OCI-LY3 (cell line): ENCODE results near the gene PKD1.

Experiments used
- CTCF ChIP-seq: fragments of 200-600, 300-600 bp; sonication (generic); IDR thresholded peaks from 2 replicates; pipeline ENCODE4 v1.5.1; 2014; ENCODE audit warnings: antibody characterized with exemption, low read length, low read depth
- EZH2phosphoT487 ChIP-seq: fragments of 200-600 bp; shearing (Covaris generic); IDR thresholded peaks from 2 replicates; pipeline ENCODE4 v1.6.1; 2018; ENCODE audit warnings: antibody characterized with exemption, mixed run types, low read depth

DNA sequence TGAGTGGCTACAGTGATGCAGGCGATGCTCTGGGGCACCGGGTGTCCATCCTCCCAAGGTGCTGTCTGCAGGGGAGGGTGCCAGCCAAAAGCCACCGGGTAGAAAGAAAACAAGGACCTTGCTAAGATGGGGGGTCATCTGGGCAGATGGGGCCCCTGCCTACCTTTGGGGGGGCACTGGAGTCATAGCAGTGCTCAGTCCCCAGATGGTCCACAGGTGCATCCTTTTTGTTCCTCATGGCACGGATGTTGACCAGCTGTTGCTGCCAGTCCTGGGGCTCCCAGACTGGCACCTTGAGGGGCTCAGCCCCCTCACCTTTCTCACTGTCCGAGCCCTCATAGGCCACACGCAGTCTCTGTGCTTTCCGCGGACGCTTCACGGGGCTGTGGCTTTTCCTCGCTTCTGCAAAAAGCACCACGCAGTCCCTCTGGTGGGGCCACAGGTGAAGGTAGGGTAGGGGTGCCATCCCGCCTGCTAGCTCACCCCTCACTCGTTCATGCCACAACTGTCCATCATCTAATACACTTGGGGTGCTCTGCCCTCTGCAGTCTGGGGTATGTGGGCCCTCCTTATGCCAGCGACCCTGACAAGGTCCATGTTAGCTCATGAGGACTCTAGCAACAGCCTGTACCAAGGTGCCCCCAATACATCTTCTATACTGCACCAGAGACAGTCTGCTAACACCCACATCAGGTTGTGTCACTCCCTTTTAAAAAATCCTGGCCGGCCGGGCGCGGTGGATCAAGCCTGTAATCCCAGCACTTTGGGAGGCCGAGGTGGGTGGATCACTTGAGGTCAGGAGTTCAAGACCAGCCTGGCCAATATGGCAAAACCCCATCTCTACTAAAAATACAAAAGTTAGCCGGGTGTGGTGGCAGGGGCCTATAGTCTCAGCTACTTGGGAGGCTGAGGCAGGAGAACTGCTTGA is 89.5 kb downstream of the PKD1 start:
- TF ChIP-seq CTCF (no peak), EZH2phosphoT487 (no peak)
